Colonic mucosa (tissue), 4 donors: Measurements from ENCODE around the gene NINJ1. TPM values are rescaled to one million over a fixed set of nuclear protein-coding genes. Genes with fewer than 3 reads are reported as not detected.

Experiments
- DNase-seq: peaks from one replicate; pipeline ENCODE4 v3.0.0-alpha.2; 2020
- H3K27ac ChIP-seq: fragments of 200-600 bp; one replicate; pipeline ENCODE4 v1.8.0; 2021
- H3K27me3 ChIP-seq: fragments of 200-600 bp; one replicate; pipeline ENCODE4 v1.8.0; 2021
- H3K36me3 ChIP-seq: fragments of 200-600 bp; one replicate; pipeline ENCODE4 v1.8.0; 2021
- H3K4me1 ChIP-seq: fragments of 200-600 bp; one replicate; pipeline ENCODE4 v1.8.0; 2021; ENCODE audit warnings: mild to moderate bottlenecking
- H3K4me3 ChIP-seq: fragments of 200-600 bp; one replicate; pipeline ENCODE4 v1.8.0; 2021
- H3K9ac ChIP-seq, 2 donors: one replicate each; pipeline ENCODE4 v1.7.0; 2013; ENCODE audit warnings: control low read depth in 2 of 2, low read depth in 2 of 2, low read length in 2 of 2
- H3K9me3 ChIP-seq: fragments of 200-600 bp; one replicate; pipeline ENCODE4 v1.8.0; 2021
- intact Hi-C: fragments of 100-400 bp; cut with DNase I; formaldehyde crosslinking; loops from one replicate; pipeline ENCODE4 v1.14.1; 2022
- total RNA-seq, 2 donors: library from RNA; stranded (reverse); fragmentation: NEBNext Ultra II Directional in 1 of 2; extraction: Animal tissue kit (Norgen Biotek cat#: 25700) in 1 of 2; gene quantifications; one replicate each; pipeline ENCODE4 v1.2.1, GENCODE V29; 2021
- TF ChIP-seq, protein P1 (sequence below): fragments of 200-600 bp; IDR thresholded peaks from one replicate; pipeline ENCODE4 v1.8.0; 2022; ENCODE audit warnings: antibody characterized with exemption, mild to moderate bottlenecking
- donor health status: healthy.
- donor health status: DM: no; HTN: no; CAD: no.
- donor health status: DM: no; HTN: no; CAD: no.

The NINJ1 gene
- total RNA-seq, 2 donors from 2014 or later, result 24.5 to 29.4 TPM

DNA sequence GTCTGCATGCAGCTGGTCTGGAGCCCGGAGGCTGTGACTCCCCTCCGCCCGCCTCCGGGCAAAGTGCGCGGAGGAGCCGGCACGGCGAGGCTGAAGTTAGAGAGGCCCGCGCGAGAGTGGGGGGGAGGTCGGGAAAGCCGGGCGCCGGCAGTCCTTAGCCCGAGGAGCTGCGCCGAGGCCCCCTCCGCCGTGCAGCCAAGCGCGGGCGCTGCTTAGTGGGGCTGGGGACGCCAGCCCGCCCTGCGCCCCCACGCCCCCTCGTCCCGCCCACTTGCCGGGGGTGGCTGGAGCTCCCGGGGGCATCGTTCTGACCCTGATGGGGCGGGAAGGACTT lies 403 bp downstream of the NINJ1 start:
- Histone ChIP-seq H3K9me3 (no peaks in the 10 kb centered on the region), H3K4me3 (peak overlapping the region; percentile 71), H3K4me1 (peaks cover 23% of the 10 kb centered on the region), H3K9ac (peak overlapping the region; percentile 59 to 95), H3K27ac (peak overlapping the region; percentile 83), H3K27me3 (no peaks in the 10 kb centered on the region), H3K36me3 (no peaks in the 10 kb centered on the region)
- intact Hi-C loops, result no loop called here
- DNase-seq, result peak; percentile 81
- TF ChIP-seq, protein P1, sequence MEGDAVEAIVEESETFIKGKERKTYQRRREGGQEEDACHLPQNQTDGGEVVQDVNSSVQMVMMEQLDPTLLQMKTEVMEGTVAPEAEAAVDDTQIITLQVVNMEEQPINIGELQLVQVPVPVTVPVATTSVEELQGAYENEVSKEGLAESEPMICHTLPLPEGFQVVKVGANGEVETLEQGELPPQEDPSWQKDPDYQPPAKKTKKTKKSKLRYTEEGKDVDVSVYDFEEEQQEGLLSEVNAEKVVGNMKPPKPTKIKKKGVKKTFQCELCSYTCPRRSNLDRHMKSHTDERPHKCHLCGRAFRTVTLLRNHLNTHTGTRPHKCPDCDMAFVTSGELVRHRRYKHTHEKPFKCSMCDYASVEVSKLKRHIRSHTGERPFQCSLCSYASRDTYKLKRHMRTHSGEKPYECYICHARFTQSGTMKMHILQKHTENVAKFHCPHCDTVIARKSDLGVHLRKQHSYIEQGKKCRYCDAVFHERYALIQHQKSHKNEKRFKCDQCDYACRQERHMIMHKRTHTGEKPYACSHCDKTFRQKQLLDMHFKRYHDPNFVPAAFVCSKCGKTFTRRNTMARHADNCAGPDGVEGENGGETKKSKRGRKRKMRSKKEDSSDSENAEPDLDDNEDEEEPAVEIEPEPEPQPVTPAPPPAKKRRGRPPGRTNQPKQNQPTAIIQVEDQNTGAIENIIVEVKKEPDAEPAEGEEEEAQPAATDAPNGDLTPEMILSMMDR, result no peak

DNA sequence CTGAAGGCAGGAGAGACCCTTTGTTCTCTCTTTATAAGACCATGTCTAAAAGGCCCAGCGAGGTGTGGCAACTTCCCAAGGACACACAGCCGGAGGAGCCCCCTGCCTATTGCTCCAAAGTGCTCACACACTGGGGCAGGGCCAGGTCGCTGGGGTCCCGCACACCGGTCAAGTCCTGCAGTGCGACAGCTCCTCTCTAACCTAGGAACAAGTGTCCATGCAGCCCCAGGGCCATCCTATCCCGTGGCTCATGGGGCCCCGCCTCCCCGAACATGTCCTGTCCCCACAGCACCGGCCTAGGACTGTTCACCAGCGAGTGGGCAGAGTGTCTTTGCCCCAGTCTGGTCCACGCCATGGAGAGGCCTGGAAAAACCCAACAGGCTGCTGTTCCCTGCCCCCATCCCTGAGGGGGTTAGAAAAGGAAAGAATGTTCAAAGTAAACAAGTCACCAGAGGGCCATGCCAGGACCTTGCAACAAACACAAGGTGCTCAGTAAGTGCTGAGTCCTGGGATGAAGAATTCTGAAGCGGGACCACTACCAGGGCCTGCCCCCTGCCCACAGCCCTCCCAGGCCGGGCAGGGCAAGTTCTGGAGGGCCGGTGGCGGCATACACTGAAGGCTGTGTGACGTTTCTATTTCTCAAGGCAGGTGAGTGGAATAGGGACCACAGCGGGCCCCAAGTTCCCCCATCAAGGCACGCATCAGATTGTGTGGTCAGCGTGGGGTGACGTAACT lies 938 bp downstream of the NINJ1 start:
- H3K4me1 ChIP-seq, result peaks cover 23% of the 10 kb centered on the region
- no peaks in the 10 kb centered on the region for H3K9me3 ChIP-seq
- TF ChIP-seq, protein P1, result no peak
- no peaks in the 10 kb centered on the region for H3K36me3 ChIP-seq
- no peaks in the 10 kb centered on the region for H3K27me3 ChIP-seq
- H3K9ac ChIP-seq, result peak overlapping the region; percentile 59 to 95
- intact Hi-C loops, result no loop called here
- DNase-seq, result peak; percentile 54
- H3K27ac ChIP-seq, result peak overlapping the region; percentile 83
- peak overlapping the region; percentile 71 for H3K4me3 ChIP-seq

DNA sequence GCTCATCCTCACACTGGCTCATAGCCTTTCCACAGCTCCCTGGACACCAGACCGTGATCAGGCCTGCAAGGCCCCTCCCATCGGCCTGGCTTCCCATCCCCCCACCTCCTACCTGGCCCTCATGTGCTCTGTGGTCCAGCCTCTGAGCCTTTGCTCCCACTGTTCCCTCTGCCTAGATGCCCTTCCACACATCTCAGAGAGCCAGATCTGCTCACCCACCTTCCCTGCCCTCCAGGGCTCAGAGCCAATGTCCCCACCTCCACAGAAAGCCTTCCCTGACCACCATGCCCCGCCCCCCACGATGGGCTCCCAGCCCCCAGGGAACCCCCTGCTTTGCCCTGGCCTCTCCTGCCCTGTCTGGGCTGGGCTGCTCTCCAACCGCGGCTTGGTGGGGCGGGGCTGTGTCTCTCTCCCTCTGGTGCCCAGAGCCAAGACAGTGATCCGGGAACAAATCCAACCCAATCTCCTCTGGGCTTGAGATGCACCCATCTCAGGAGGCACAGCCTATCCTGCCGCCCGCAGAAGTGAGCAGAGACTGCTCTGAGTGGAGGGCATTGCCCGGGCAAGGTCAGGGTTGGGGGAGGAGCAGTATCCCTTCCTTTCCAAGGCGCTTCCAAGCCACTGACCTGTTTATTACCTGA lies 1.6 kb downstream of the NINJ1 start:
- peak overlapping the region; percentile 71 for H3K4me3 ChIP-seq
- TF ChIP-seq, protein P1, result no peak
- peak; percentile 75 for DNase-seq
- peaks cover 23% of the 10 kb centered on the region for H3K4me1 ChIP-seq
- no peaks in the 10 kb centered on the region for H3K27me3 ChIP-seq
- no peaks in the 10 kb centered on the region for H3K9me3 ChIP-seq
- peak overlapping the region; percentile 83 for H3K27ac ChIP-seq
- intact Hi-C loops, result no loop called here
- H3K9ac ChIP-seq, result peak overlapping the region; percentile 59 to 95
- H3K36me3 ChIP-seq, result no peaks in the 10 kb centered on the region

DNA sequence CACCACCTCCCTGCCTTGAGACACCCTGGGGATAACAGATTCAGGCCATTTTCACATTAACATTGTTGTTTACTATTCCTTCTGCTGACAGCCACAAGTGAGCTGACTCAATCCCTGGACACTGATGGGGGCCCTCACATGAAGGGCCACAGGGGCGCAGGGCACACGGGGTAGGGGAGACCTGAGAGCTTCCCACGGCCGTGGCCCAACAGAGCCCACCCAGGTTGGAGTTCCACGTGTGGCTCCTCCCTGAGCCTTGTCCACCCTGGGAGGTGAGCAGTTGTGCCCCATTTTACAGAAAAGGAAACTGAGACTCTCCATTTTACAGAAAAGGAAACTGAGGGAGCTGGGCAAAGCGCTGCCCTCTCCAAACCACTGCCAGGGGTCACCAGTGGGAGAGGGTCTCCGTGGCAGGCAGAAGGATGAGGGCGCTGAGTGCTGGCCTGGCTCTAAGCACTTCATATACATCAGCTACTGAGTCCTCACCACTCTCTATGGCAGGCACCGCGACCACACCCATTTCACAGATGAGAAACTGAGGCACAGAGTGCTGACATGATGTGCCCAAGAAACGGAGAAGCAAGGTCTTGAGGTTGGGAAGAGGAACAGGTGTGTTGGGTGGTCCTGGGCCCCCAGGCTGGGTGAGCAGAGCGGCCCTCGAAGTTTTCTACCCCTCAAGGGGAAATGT lies 2.3 kb downstream of the NINJ1 start:
- H3K27me3 ChIP-seq, result no peaks in the 10 kb centered on the region
- H3K27ac ChIP-seq, result peak overlapping the region; percentile 83
- intact Hi-C loops, result no loop called here
- no peaks in the 10 kb centered on the region for H3K9me3 ChIP-seq
- H3K9ac ChIP-seq, result peak overlapping the region; percentile 40 to 95
- DNase-seq, result no peak
- H3K4me1 ChIP-seq, result peaks cover 28% of the 10 kb centered on the region
- H3K4me3 ChIP-seq, result peak overlapping the region; percentile 71
- TF ChIP-seq, protein P1, result no peak
- H3K36me3 ChIP-seq, result no peaks in the 10 kb centered on the region

DNA sequence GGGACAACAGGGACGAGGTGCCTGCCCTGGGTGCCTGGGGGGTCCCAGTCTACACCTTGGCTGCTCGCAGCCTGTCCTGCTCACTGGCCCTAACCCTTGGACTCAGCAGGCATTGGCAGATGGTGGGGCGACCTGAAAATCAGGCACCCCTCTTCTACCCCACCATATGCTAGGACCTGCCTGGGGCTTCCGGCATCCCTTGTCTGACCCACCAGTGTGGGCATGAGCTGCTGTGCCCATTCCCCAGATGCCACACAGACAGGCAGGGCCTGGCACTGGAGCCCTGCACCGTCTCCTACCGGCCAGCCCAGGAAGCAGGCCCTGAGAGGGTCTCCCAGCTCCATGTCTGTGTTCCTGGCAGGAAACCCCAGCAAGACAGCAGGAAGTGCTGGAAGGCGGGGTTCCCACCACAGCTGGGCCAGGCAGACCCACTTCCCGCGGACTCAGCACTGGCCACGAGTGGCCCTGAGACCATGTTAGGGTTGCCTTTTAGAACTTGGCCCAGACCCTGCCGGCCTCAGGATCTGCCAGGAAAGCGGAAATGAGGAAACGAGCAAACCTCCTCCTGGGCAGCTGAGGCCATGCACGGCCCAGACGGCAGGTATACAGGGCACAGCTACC lies 3.1 kb downstream of the NINJ1 start:
- Histone ChIP-seq H3K9ac (peak overlapping the region; percentile 40 to 67), H3K27ac (peak overlapping the region; percentile 83), H3K4me3 (no peak overlapping the region), H3K27me3 (no peaks in the 10 kb centered on the region), H3K36me3 (no peaks in the 10 kb centered on the region), H3K4me1 (peaks cover 28% of the 10 kb centered on the region), H3K9me3 (no peaks in the 10 kb centered on the region)
- DNase-seq, result no peak
- intact Hi-C loops, result no loop called here
- TF ChIP-seq, protein P1, result no peak
